Hepatocyte (in vitro differentiated cells): ENCODE results near the gene CATSPERE.

Experiments used
- CTCF ChIP-seq: fragments of 200-600 bp; sonication (generic); IDR thresholded peaks from 2 replicates; pipeline ENCODE4 v1.5.1; 2016; ENCODE audit warnings: antibody characterized with exemption, mild to moderate bottlenecking; ENCODE audit not compliant: poor library complexity
- EZH2 ChIP-seq: fragments of 200-600 bp; sonication (generic); IDR thresholded peaks from 2 replicates; pipeline ENCODE4 v1.6.1; 2016; ENCODE audit warnings: antibody characterized with exemption, mild to moderate bottlenecking, borderline replicate concordance
- EZH2phosphoT487 ChIP-seq: fragments of 200-600 bp; sonication (generic); IDR thresholded peaks from one replicate; pipeline ENCODE4 v1.6.1; 2018; ENCODE audit warnings: antibody characterized with exemption, mild to moderate bottlenecking, low read depth, moderate library complexity; ENCODE audit not compliant: unreplicated experiment, severe bottlenecking

- TF ChIP-seq CTCF (no peak), EZH2 (no peak), EZH2phosphoT487 (no peak)
These were observed 212.0 kb downstream of the CATSPERE start for GRCh38 chr1:244672946-244673682.
